DMS114 treated with DMSO at 0.1 percent for 48 hours (cell line): ENCODE measurements around the gene PCAT6.
"Not testable (repeated sequence)": the region's sequence is repeated elsewhere in the genome, so short reads cannot be mapped to it uniquely, and the experiment has no call there.

Experiments used
- DNase-seq: peaks from one replicate; lab custom pipeline; 2025; ENCODE audit not compliant: unreplicated experiment; lab: John Stamatoyannopoulos, UW

The PCAT6 gene

GRCh38 chr1:202806845-202807450, 3.8 kb upstream of the PCAT6 start:
- no peak for DNase-seq

GRCh38 chr1:202807451-202807925, 3.3 kb upstream of the PCAT6 start:
- no peak for DNase-seq

- no peak for DNase-seq
These were observed 2.6 kb upstream of the PCAT6 start, which contains the start of gene KDM5B for GRCh38 chr1:202807926-202808757. TSS of gene KDM5B (minus strand) at chr1:202808421. CDS start at chr1:202808305, 116 bp downstream.

GRCh38 chr1:202809597-202810159, 1.1 kb upstream of the PCAT6 start:
- DNase-seq: no peak

- DNase-seq: no peak
These were observed 550 bp upstream of the PCAT6 start for GRCh38 chr1:202810193-202810614.

GRCh38 chr1:202811296-202812175, 782 bp downstream of the PCAT6 start:
- DNase-seq: no peak

GRCh38 chr1:202812176-202813026, 1.6 kb downstream of the PCAT6 start:
- no peak for DNase-seq

- DNase-seq: no peak
These were observed 4.4 kb downstream of the PCAT6 start for GRCh38 chr1:202815120-202815519.

GRCh38 chr1:202818819-202819218, 8.1 kb downstream of the PCAT6 start:
- no peak for DNase-seq

- DNase-seq: no peak
These were observed 10.7 kb downstream of the PCAT6 start for GRCh38 chr1:202821467-202821866.

GRCh38 chr1:202825748-202826147, 15.0 kb downstream of the PCAT6 start:
- no peak for DNase-seq

- not testable (repeated sequence) for DNase-seq
These were observed 18.5 kb downstream of the PCAT6 start for GRCh38 chr1:202829223-202829622.

GRCh38 chr1:202831906-202832305, 21.2 kb downstream of the PCAT6 start:
- DNase-seq: no peak

GRCh38 chr1:202834771-202835547, 24.2 kb downstream of the PCAT6 start:
- DNase-seq: no peak

GRCh38 chr1:202835548-202836072, 24.9 kb downstream of the PCAT6 start:
- no peak for DNase-seq

GRCh38 chr1:202836623-202837403, 26.1 kb downstream of the PCAT6 start:
- no peak for DNase-seq

- DNase-seq: no peak
These were observed 27.1 kb downstream of the PCAT6 start for GRCh38 chr1:202837746-202838262.

- no peak for DNase-seq
These were observed 32.3 kb downstream of the PCAT6 start for GRCh38 chr1:202843081-202843480.
